ENCODE measurements around the gene CLIC3.
"Not testable (repeated sequence)": the region's sequence is repeated elsewhere in the genome, so short reads cannot be mapped to it uniquely, and the experiment has no call there.

Gene CLIC3, protein sequence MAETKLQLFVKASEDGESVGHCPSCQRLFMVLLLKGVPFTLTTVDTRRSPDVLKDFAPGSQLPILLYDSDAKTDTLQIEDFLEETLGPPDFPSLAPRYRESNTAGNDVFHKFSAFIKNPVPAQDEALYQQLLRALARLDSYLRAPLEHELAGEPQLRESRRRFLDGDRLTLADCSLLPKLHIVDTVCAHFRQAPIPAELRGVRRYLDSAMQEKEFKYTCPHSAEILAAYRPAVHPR

GRCh38 chr9:136996361-136997292, at the start of gene CLIC3:
TSS of gene CLIC3 (minus strand) at chr9:136996568. CDS start at chr9:136996543, 25 bp downstream.
- DNase-seq = peak; percentile 41

GRCh38 chr9:137045294-137046087, 49.1 kb upstream of the CLIC3 start:
- peak; percentile 61 for DNase-seq

DNA sequence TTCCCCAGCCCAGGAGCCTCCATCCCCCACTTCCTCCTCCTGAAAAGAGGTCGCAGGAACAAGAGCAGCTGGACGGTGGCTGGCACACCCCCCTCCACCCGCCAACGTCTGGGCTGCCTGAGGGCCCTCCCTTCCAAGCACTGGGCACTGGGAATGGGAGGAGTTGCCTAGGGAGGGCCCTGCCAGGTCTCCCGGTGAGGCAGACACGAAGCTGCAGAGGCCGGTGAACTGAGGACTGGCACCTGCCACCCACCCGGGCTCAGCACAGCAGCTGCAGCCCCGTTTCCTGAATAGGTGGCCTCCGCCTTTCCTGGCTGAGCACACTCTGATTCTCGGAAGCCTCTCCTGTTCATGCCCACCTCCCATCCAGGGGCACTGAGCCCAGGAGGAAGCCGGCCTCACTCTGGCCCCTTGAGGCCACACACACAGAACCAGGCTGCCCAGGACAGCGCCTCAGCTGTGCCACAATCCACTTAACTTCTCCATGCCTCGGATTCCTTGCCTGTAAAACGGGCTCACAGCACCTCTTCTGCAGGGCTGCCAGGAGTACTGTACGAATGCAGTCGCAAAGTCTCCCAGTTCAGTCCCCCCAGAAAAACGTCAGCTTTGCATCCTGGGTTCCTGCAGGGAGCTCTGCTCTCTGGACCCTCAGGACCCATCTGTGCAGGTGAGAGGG, 48.3 kb upstream of the CLIC3 start:
- DNase-seq = no peak

GRCh38 chr9:137044037-137044436, 47.7 kb upstream of the CLIC3 start:
- DNase-seq = no peak

DNA sequence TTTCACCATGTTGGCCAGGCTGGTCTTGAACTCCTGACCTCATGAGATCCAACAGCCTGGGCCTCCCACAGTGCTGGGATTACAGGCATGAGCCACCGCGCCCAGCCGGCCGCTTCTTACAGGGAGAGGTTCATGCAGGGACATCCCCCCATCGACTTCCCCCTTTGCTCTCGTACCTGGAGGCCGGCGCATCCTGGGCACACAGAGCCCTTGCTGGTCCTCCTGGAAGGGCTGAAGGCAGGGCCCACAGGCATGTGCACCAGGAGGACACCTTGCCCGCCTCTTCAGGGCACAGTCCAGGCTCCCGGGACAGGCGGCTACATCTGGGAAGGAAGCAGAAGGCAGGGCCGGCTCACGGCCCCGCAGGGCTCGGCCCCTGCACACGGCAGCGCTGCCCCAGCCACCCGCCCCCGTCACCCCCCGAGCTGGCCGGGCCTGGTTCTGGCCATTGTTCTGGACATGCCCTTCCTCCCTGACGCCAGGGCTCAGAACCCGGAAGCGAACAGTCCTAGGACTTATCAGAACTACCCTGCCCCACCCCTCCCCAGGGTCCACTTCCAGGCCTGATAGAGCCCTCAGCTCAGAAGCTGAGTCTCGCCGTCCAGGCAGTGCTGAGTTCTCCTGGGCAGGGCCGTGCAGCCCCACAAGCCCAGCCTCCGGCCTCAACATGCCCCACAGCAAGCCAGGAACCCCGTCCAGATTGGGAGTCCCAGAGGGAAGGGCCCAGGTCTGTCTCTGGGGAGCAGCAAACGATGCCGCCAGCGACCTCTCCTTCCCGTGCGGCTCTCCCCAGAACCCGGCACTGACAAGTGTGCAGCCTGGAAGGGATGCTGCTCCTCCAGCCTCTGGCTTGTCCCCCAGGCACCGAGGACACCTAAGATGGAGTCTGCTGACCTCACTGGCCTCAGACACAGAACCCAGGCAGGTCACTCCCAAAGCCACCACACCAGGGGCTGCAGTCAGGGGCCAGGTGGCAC, 46.7 kb upstream of the CLIC3 start:
- DNase-seq = no peak

DNA sequence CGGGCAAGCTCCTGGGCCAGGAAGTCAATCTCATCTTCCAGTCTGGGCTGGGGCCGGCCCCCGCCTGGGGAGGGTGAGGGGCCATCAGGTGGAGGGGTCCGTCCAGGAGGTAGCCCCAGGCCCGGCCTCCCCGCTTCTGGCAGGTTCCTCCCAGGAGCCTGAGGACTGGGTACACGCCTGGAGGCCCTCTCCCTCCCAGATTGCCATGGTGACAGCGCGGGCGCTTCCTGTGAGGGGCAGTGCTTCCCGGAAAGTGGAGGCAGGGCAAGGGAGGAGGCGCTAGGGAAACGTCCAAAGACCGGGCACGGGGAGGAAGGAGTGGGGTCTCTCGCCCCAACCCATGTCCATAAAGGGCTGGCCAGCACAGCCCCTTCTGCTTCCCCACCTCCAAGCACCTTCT, 44.8 kb upstream of the CLIC3 start:
- DNase-seq = no peak

- no peak for DNase-seq
Measured at GRCh38 chr9:137040568-137040967, 44.2 kb upstream of the CLIC3 start.

DNA sequence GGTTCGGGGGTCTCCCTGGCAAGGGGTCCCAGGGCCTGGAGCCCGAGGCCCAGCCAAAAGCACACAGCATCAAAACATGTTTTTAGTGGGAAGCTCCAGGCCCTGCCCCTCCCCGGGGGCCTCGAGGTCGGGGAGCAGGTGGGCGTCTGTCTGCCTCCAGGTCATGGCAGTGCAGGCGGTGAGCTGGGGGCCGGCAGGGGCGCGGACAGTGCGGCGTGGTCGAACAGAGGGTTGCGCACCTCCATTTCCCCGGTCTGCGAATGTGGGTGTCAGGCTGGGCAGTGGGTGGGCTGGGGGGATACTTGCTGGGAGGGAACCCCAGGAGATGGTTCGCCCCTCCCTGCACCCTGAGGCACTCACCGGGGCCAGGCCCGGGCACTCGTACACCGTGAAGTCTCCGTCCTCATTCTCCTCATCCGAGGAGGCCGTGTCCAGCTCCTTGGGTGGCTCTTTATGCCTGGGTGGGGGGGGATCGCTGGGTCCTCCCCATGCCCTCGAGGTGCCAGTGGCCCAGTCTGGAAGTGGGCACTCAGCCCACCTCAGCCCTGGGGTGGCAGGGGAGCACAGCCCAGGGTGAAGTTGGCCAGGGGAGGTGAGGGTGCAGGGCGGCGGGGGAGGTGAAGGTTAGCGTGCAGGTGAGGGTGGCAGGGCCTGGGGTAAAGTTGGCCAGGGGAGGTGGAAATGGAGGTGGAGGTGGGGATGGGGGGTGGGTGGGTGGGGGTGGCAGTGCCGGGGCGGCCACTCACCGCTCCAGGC, 43.4 kb upstream of the CLIC3 start:
- no peak for DNase-seq

GRCh38 chr9:137038916-137039315, 42.5 kb upstream of the CLIC3 start:
- no peak for DNase-seq

DNA sequence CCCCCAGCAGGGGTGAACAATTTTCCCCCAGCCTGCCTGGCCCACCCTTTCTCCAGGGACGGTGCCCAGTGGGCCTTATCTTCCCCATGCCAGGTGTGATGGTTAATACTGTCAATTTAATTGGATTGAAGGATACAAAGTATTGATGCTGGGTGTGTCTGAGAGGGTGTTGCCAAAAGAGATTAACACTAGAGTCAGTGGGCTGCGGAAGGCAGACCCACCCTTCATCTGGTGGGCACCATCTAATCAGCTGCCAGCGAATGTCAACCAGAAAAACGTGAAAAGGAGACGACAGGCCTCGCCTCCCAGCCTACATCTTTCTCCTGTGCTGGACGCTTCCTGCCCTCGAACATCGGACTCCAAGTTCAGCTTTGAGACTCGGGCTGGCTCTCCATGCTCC, 41.1 kb upstream of the CLIC3 start:
- no peak for DNase-seq

DNA sequence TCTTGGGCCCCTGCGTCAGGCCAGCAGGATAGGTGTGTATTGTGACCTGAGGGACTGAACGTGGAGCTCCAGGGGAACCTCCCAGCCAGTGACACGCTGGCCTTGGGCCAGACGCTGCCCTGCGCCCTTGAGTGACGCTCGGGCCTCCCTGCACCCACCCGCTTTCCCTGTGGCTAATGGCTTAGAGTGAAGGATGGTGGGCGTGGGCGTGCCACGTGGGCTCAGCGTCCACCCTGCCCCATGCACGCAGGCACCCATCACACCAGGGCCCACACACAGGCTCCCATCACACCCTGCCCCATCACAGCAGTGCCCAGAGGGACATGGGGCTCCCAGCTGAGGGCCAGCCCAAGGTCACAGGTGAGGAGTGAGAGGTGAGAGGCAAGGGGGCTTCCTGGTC, 40.7 kb upstream of the CLIC3 start:
- DNase-seq = no peak

- DNase-seq = no peak
Measured at GRCh38 chr9:137035937-137036336, 39.6 kb upstream of the CLIC3 start.

- DNase-seq = no peak
Measured at GRCh38 chr9:137035507-137035834, 39.1 kb upstream of the CLIC3 start.

DNA sequence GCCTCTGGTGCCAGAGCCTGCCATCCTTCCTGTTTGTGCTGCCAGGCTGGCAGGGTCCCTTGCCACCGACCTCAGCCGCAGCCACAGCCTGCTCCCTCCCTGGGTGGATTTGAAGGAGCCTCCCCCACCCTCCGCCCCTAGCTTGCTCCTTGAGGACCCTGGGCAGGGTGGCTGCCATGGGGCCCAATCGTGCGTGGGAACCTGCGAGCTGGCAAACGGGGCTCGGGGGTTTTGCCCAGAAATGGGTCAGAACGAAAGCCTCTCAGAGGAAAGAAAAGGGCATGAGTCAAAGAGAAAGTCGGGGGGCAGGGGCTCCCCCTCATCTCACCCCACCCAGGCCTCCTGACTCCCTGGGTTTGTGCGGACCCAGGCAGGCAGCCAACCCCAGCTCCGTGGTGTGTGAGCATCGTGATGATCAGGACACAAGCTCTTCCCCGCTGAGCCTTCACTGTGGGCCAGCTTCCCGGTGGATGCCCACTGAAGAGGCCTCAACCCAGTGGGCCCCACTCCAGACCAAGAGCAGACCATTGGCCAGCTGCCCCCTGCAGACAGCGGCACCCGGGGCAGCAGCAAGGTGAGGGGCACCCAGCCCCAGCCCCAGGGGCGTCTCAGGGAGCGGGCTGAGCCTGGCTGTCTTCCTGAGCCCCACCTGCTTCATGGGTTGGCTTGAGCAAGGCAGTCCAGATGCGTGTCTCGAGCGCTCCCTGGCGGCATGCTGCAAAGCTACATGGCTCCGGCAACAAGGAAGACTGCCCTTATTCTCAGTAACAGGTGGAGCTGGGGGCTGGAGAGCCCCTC, 38.5 kb upstream of the CLIC3 start:
- DNase-seq = peak; percentile 95

GRCh38 chr9:137034039-137034708, 37.8 kb upstream of the CLIC3 start:
- no peak for DNase-seq

GRCh38 chr9:137033481-137033880, 37.1 kb upstream of the CLIC3 start:
- DNase-seq = not testable (repeated sequence)

- peak; percentile 67 for DNase-seq
Measured at GRCh38 chr9:137032858-137033257, 36.5 kb upstream of the CLIC3 start.

DNA sequence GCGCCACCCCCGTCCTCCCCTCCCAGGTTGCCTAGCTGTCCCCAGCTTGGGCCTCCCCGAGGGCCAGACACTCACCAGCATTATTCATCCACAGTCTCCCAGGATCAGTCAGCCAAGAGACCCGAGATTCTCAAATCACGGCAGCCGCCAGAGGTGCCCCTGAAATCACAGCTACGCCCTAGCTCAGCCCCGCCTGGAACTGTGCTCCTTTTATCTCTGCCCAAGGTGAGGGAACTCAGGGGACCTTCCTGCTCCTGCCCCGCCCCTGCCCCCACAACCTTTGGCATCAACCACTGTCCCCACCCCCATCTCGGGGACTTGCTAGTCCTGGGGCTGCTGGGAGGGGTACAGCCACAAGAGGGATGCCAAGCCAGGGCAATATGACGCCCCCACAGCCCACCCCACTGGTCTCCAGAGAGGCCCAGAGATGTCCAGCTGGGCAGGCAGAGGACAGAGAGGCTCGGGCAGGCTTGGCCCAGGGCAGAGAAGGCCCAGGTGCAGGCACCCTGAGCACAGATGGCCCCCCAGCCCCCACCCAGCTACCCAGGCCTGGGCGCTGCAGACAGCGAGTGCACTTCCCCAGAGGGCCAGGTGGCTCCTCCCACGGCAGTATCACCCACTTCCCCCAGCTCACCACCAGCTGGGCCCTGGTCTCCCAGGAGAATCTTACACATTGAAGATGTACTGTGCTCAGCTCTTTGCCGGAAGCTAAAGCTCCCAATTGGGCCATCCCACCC, 35.7 kb upstream of the CLIC3 start, which contains the start of gene FUT7:
Gene FUT7 (minus strand): TSS at position 185 of the 737 bp plus-strand sequence. CDS start 97 bp downstream, at position 88.
- DNase-seq = peak; percentile 87

Data from activated CD4-positive, alpha-beta T cell treated with anti-CD3 and anti-CD28 coated beads, Interleukin-2, Interleukin-6, amounts not matched to agents 100 ng/mL and 50 ng/mL, durations not matched to agents 16 hours and 8 hours (primary cell).